Mesenchymal stem cell (in vitro differentiated cells and primary cell): ENCODE data around the gene IRAK1BP1.

Experiments used
- DNase-seq: peaks from one replicate; pipeline ENCODE4 v3.0.0-alpha.2; 2013
- H2AFZ ChIP-seq: one replicate; pipeline ENCODE4 v1.6.1; 2013; ENCODE audit warnings: low read depth, mild to moderate bottlenecking, control low read depth, inconsistent platforms, low read length, moderate library complexity
- H2AK5ac ChIP-seq: 2 replicates; pipeline ENCODE4 v1.6.1; 2013; ENCODE audit warnings: low read length, moderate library complexity, mild to moderate bottlenecking, inconsistent platforms; ENCODE audit not compliant: severe bottlenecking
- H2BK120ac ChIP-seq: one replicate; pipeline ENCODE4 v1.6.1; 2013; ENCODE audit warnings: low read depth, mild to moderate bottlenecking, inconsistent platforms, low read length, moderate library complexity
- H2BK12ac ChIP-seq, 2 experiments: one replicate each; pipeline ENCODE4 v1.6.1; 2013; ENCODE audit warnings: inconsistent platforms in 2 of 2, low read length in 2 of 2, mild to moderate bottlenecking in 2 of 2, moderate library complexity in 2 of 2, control low read depth in 1 of 2
- H2BK15ac ChIP-seq: one replicate; pipeline ENCODE4 v1.6.1; 2013; ENCODE audit warnings: mild to moderate bottlenecking, low read depth, inconsistent platforms; ENCODE audit not compliant: poor library complexity, severe bottlenecking
- H2BK5ac ChIP-seq: 2 replicates; pipeline ENCODE4 v1.6.1; 2013; ENCODE audit warnings: low read depth, mild to moderate bottlenecking, low read length, control low read depth, inconsistent platforms; ENCODE audit not compliant: poor library complexity, severe bottlenecking
- H3K14ac ChIP-seq, 2 experiments: one replicate each; pipeline ENCODE4 v1.6.1; 2013; ENCODE audit warnings: inconsistent platforms in 2 of 2, low read length in 2 of 2, control low read depth in 1 of 2, mild to moderate bottlenecking in 1 of 2, moderate library complexity in 1 of 2
- H3K18ac ChIP-seq, 2 experiments: one replicate each; pipeline ENCODE4 v1.6.1; 2013; ENCODE audit warnings: inconsistent platforms in 2 of 2, low read length in 2 of 2, control low read depth in 1 of 2, low read depth in 1 of 2, mild to moderate bottlenecking in 1 of 2
- H3K23ac ChIP-seq, 2 experiments: one replicate each; pipeline ENCODE4 v1.6.1; 2013; ENCODE audit warnings: inconsistent platforms in 2 of 2, low read length in 2 of 2, mild to moderate bottlenecking in 2 of 2, moderate library complexity in 2 of 2, control low read depth in 1 of 2
- H3K27ac ChIP-seq: 2 replicates; pipeline ENCODE4 v1.5.1; 2013; ENCODE audit warnings: mild to moderate bottlenecking, moderate library complexity, low read length, control low read depth, inconsistent platforms; ENCODE audit not compliant: poor library complexity, severe bottlenecking
- H3K27me3 ChIP-seq, 2 experiments: 2 replicates each; pipeline versions ENCODE4 v1.6.1 to v1.7.0; 2013; ENCODE audit warnings: low read length in 2 of 2, mild to moderate bottlenecking in 2 of 2, moderate library complexity in 2 of 2, control low read depth in 1 of 2, inconsistent platforms in 1 of 2; ENCODE audit not compliant: control insufficient read depth in 1 of 2, insufficient read depth in 1 of 2
- H3K36me3 ChIP-seq, 2 experiments: 2 replicates each; pipeline versions ENCODE4 v1.6.1 to v1.7.0; 2013; ENCODE audit warnings: low read length in 2 of 2, control low read depth in 1 of 2, inconsistent platforms in 1 of 2, low read depth in 1 of 2, mild to moderate bottlenecking in 1 of 2; ENCODE audit not compliant: insufficient read depth in 2 of 2, control insufficient read depth in 1 of 2
- H3K4ac ChIP-seq, 2 experiments: one replicate each; pipeline ENCODE4 v1.6.1; 2013; ENCODE audit warnings: inconsistent platforms in 2 of 2, low read length in 2 of 2, mild to moderate bottlenecking in 2 of 2, moderate library complexity in 2 of 2, control low read depth in 1 of 2, low read depth in 1 of 2
- H3K4me1 ChIP-seq: 2 replicates; pipeline ENCODE4 v1.6.1; 2013; ENCODE audit warnings: low read depth, low read length, control low read depth; ENCODE audit not compliant: control insufficient read depth, insufficient read depth
- H3K4me2 ChIP-seq: 2 replicates; pipeline ENCODE4 v1.6.1; 2013; ENCODE audit warnings: low read length, mild to moderate bottlenecking, inconsistent platforms; ENCODE audit not compliant: poor library complexity, severe bottlenecking
- H3K4me3 ChIP-seq, 2 experiments: 2 replicates each; pipeline versions ENCODE4 v1.5.1 to v1.7.0; 2013; ENCODE audit warnings: low read length in 2 of 2, mild to moderate bottlenecking in 2 of 2, control low read depth in 1 of 2, low read depth in 1 of 2; ENCODE audit not compliant: insufficient read depth in 1 of 2
- H3K79me1 ChIP-seq: replicated peaks from 2 replicates; pipeline ENCODE4 v1.6.1; 2013; ENCODE audit warnings: mild to moderate bottlenecking, control low read depth, low read length, inconsistent platforms; ENCODE audit not compliant: poor library complexity, severe bottlenecking
- H3K9ac ChIP-seq: 2 replicates; pipeline ENCODE4 v1.7.0; 2013; ENCODE audit warnings: mild to moderate bottlenecking, low read length, moderate library complexity
- H3K9me3 ChIP-seq: 2 replicates; pipeline ENCODE4 v1.7.0; 2013; ENCODE audit warnings: mild to moderate bottlenecking, low read length; ENCODE audit not compliant: control insufficient read depth
- H4K8ac ChIP-seq: one replicate; pipeline ENCODE4 v1.6.1; 2013; ENCODE audit warnings: inconsistent platforms, mild to moderate bottlenecking, low read length, moderate library complexity
- H4K91ac ChIP-seq: one replicate; pipeline ENCODE4 v1.6.1; 2013; ENCODE audit warnings: mild to moderate bottlenecking, low read length, inconsistent platforms
- WGBS: methylation state at CpG from one replicate; pipeline ENCODE4 v1.1.7; 2013; ENCODE audit warnings: mixed read lengths; 5-methylcytosine and 5-hydroxymethylcytosine counted together

IRAK1BP1 gene

DNA sequence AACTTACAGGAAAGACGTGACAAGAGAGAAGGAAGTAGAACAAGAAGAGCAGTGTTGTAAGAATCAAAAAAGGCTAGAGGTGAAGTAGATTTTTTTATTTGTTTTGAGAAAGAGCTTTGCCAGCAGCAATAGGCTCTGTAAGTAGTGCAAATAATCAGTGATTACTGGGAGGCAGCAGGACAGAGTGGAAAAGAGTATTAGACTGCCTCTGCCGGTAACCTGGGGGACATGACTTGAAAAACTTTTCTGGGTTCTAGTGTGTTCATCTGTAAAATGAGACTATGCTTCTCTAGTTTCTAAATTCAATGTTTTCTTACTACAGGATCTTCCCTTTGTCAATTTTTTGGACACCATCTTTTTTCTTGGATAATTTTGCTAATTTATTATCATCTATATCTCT, 5.8 kb upstream of the IRAK1BP1 start:
- WGBS, result 91% methylated on average over 1 of the region's 2 CpGs
- H3K27ac ChIP-seq, result no peak overlapping the region
- peaks cover 8% of the 10 kb centered on the region for H3K9me3 ChIP-seq
- no peak overlapping the region for H3K4ac ChIP-seq
- H3K14ac ChIP-seq, result no peak overlapping the region
- no peak for DNase-seq
- H3K23ac ChIP-seq, result no peak overlapping the region
- no peak overlapping the region for H2BK5ac ChIP-seq
- no peak overlapping the region for H3K18ac ChIP-seq
- H2BK120ac ChIP-seq, result no peak overlapping the region
- H4K91ac ChIP-seq, result no peak overlapping the region
- no peak overlapping the region for H2BK15ac ChIP-seq
- no peak overlapping the region for H2BK12ac ChIP-seq
- H3K27me3 ChIP-seq, result no peaks in the 10 kb centered on the region
- H3K4me2 ChIP-seq, result no peak overlapping the region
- no peak overlapping the region for H2AFZ ChIP-seq
- no peaks in the 10 kb centered on the region for H3K4me1 ChIP-seq
- peaks cover 4% of the 10 kb centered on the region for H3K79me1 ChIP-seq
- H4K8ac ChIP-seq, result no peak overlapping the region
- no peak overlapping the region for H3K9ac ChIP-seq
- no peaks in the 10 kb centered on the region for H3K36me3 ChIP-seq
- no peak overlapping the region for H2AK5ac ChIP-seq
- no peak overlapping the region for H3K4me3 ChIP-seq

DNA sequence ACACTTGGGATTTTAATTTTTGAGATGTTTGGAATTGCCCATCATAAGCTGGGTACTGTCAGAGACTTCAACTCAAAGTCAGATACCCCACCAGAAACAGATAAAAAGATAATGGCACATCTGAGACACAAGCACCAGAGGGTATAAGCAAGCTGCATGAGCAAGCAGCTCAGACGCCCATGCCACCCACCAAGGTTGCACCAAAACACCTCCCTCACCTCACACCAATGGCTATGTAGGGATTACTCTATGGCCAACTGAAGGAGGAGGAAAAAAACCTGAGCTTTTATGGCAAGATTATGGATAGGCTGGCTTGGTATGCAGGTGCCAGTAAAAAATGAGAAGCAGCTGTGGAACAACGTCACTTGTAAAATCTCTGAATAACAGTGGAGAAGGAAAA, 3.8 kb upstream of the IRAK1BP1 start:
- no peak overlapping the region for H3K14ac ChIP-seq
- H3K23ac ChIP-seq, result no peak overlapping the region
- no peak overlapping the region for H2BK120ac ChIP-seq
- H3K4me2 ChIP-seq, result no peak overlapping the region
- H3K9ac ChIP-seq, result no peak overlapping the region
- H3K4me3 ChIP-seq, result no peak overlapping the region
- 91% methylated on average over 1 of the region's 2 CpGs for WGBS
- H3K27ac ChIP-seq, result no peak overlapping the region
- H3K9me3 ChIP-seq, result no peaks in the 10 kb centered on the region
- H3K4ac ChIP-seq, result no peak overlapping the region
- no peak overlapping the region for H2AK5ac ChIP-seq
- H3K36me3 ChIP-seq, result no peaks in the 10 kb centered on the region
- H4K8ac ChIP-seq, result no peak overlapping the region
- H4K91ac ChIP-seq, result no peak overlapping the region
- no peak for DNase-seq
- no peak overlapping the region for H3K18ac ChIP-seq
- no peaks in the 10 kb centered on the region for H3K27me3 ChIP-seq
- no peaks in the 10 kb centered on the region for H3K4me1 ChIP-seq
- no peak overlapping the region for H2BK12ac ChIP-seq
- H2AFZ ChIP-seq, result no peak overlapping the region
- H2BK15ac ChIP-seq, result no peak overlapping the region
- H2BK5ac ChIP-seq, result no peak overlapping the region
- H3K79me1 ChIP-seq, result peaks cover 10% of the 10 kb centered on the region

DNA sequence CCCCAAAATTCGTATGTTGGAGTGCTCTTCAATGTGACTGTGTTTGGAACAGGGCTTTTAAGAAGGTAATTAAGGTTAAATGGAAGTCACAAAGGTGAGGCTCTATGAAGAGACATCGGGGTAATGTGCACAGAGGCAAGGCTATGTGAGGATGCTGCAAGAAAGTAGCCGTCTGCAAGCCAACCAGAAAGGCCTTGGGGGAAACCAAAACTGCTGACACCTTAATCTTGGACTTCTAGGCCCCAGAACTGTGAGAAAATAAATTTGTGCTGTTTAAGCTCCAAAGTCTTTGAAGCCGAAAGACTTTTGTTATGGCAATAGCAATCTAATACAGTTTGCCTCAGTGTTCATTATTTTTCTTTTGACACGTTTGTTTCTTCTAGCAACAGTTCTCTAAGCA, 2.4 kb upstream of the IRAK1BP1 start:
- H3K4me2 ChIP-seq, result no peak overlapping the region
- H3K14ac ChIP-seq, result no peak overlapping the region
- no peak for DNase-seq
- no peak overlapping the region for H3K4me3 ChIP-seq
- no peak overlapping the region for H4K91ac ChIP-seq
- H3K27me3 ChIP-seq, result no peaks in the 10 kb centered on the region
- no peak overlapping the region for H4K8ac ChIP-seq
- H3K9ac ChIP-seq, result no peak overlapping the region
- H2AK5ac ChIP-seq, result no peak overlapping the region
- H3K18ac ChIP-seq, result no peak overlapping the region
- no peaks in the 10 kb centered on the region for H3K4me1 ChIP-seq
- H2BK12ac ChIP-seq, result no peak overlapping the region
- no peak overlapping the region for H2AFZ ChIP-seq
- H2BK120ac ChIP-seq, result no peak overlapping the region
- WGBS, result 93% methylated on average over 5 of the region's 5 CpGs
- no peaks in the 10 kb centered on the region for H3K9me3 ChIP-seq
- H3K23ac ChIP-seq, result no peak overlapping the region
- H3K4ac ChIP-seq, result no peak overlapping the region
- H2BK5ac ChIP-seq, result no peak overlapping the region
- H3K36me3 ChIP-seq, result no peaks in the 10 kb centered on the region
- H2BK15ac ChIP-seq, result no peak overlapping the region
- peaks cover 8% of the 10 kb centered on the region for H3K79me1 ChIP-seq
- H3K27ac ChIP-seq, result no peak overlapping the region

DNA sequence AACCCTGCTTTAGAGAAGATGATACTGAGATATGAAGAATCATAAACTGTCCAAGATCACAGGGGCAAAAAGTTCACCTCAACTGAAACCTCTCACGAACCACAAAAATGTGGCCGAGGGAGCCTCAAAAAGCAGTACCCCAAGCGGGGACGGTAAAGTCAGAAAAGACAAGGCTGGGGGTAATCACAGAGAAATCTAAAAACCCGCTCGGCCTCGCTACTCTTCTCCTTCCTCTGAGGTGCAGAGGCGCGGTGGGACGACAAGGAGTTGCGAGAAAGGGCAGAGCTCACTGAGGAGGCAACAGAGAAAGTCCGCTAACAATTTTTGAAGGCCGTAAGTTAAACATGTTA, 356 bp upstream of the IRAK1BP1 start:
- no peak overlapping the region for H2BK15ac ChIP-seq
- no peak for DNase-seq
- H4K8ac ChIP-seq, result peak overlapping the region; percentile 59
- no peak overlapping the region for H3K14ac ChIP-seq
- no peak overlapping the region for H2AK5ac ChIP-seq
- no peaks in the 10 kb centered on the region for H3K27me3 ChIP-seq
- peak overlapping the region; percentile 80 for H3K4me2 ChIP-seq
- H3K4me1 ChIP-seq, result no peaks in the 10 kb centered on the region
- no peak overlapping the region for H3K23ac ChIP-seq
- H4K91ac ChIP-seq, result no peak overlapping the region
- no peak overlapping the region for H3K27ac ChIP-seq
- peak overlapping the region; percentile 95 to 100 for H3K4me3 ChIP-seq
- no peak overlapping the region for H2BK5ac ChIP-seq
- no peaks in the 10 kb centered on the region for H3K9me3 ChIP-seq
- 23% methylated on average over 10 of the region's 13 CpGs for WGBS
- H2BK120ac ChIP-seq, result peak overlapping the region; percentile 73
- peak overlapping the region in 1 of 2 experiments; percentile 28 for H3K18ac ChIP-seq
- no peak overlapping the region for H2AFZ ChIP-seq
- H3K36me3 ChIP-seq, result no peaks in the 10 kb centered on the region
- no peak overlapping the region for H3K4ac ChIP-seq
- no peak overlapping the region for H2BK12ac ChIP-seq
- H3K9ac ChIP-seq, result peak overlapping the region; percentile 97
- peaks cover 11% of the 10 kb centered on the region for H3K79me1 ChIP-seq
